ENCODE data around the gene DDA1. TPM values are rescaled to one million over a fixed set of nuclear protein-coding genes. Genes with fewer than 3 reads are reported as not detected.
A peak's percentile ranks its signal among the peaks of the same experiment; 100 is the strongest.

DDA1 gene
- total and polyA plus RNA-seq, 9 of the 15 experiments (the other 6 are each of a cell fraction or from before 2014, with no cell fraction given): 1.4 to 83.8 (median 33.8) TPM

GRCh38 chr19:17303167-17303939, 6.0 kb upstream of the DDA1 start, which contains the start of gene ABHD8 (continued):
- TF ChIP-seq RAD21 (CRISPR knock-in tag; conservative IDR thresholded peaks at IDR 0.05 in 1 of 2, IDR thresholded peaks at IDR 0.05 in 1 of 2) (peak in 1 of 2 experiments; percentile 24; a peak in 1 of 4 replicates), ETS1 (conservative IDR thresholded peaks at IDR 0.05; ENCODE audit: control insufficient read depth, low read depth, low read length) (0 out of 2 replicates have a peak, but pooled peaks have one; percentile 39), CEBPB (tag; IDR thresholded peaks at IDR 0.05) (no peak), ZNF507 (tag; conservative IDR thresholded peaks at IDR 0.05) (no peak), PHF8 (IDR thresholded peaks at IDR 0.05; ENCODE audit: borderline replicate concordance, low read length) (peak; percentile 72; the same call in 1 of the 2 replicates), CC2D1A (IDR thresholded peaks at IDR 0.05) (no peak), KLF6 (CRISPR knock-in tag; IDR thresholded peaks at IDR 0.05; ENCODE audit: borderline replicate concordance) (no peak), WHSC1 (IDR thresholded peaks at IDR 0.05; ENCODE audit: low read length) (no peak), MXI1 (IDR thresholded peaks at IDR 0.05; ENCODE audit: low read depth, low read length) (peak; percentile 27; the same call in 1 of the 2 replicates), CEBPG (CRISPR knock-in tag; IDR thresholded peaks at IDR 0.05) (0 out of 2 replicates have a peak, but pooled peaks have one; percentile 28), CEBPG (tag; conservative IDR thresholded peaks at IDR 0.05 in 1 of 2, IDR thresholded peaks at IDR 0.05 in 1 of 2) (no peak), SREBF1 (IDR thresholded peaks at IDR 0.05; ENCODE audit: borderline replicate concordance, low read depth, low read length) (no peak), COPS2 (conservative IDR thresholded peaks at IDR 0.05) (no peak), TFAP4 (CRISPR knock-in tag; IDR thresholded peaks at IDR 0.05; ENCODE audit: borderline replicate concordance) (peak; percentile 90), ZC3H4 (CRISPR knock-in tag; IDR thresholded peaks at IDR 0.05; ENCODE audit: borderline replicate concordance) (no peak), SMAD4 (CRISPR knock-in tag; conservative IDR thresholded peaks at IDR 0.05) (peak; percentile 53; the same call in 1 of the 2 replicates), ZNF77 (CRISPR knock-in tag; IDR thresholded peaks at IDR 0.05) (no peak), ATF7 (IDR thresholded peaks at IDR 0.05) (peak; percentile 70), JUN (IDR thresholded peaks at IDR 0.05; ENCODE audit: borderline replicate concordance, low read depth, low read length) (0 out of 2 replicates have a peak, but pooled peaks have one; percentile 11), JUN (CRISPR knock-in tag; IDR thresholded peaks at IDR 0.05; ENCODE audit: borderline replicate concordance) (no peak), CHD2 (IDR thresholded peaks at IDR 0.05; ENCODE audit: low read depth, low read length) (peak; percentile 77), CTBP1 (IDR thresholded peaks at IDR 0.05; ENCODE audit: borderline replicate concordance) (peak; percentile 85), CXXC5 (CRISPR knock-in tag; IDR thresholded peaks at IDR 0.05) (peak; percentile 86), MCM3 (IDR thresholded peaks at IDR 0.05) (no peak), STAT6 (CRISPR knock-in tag; IDR thresholded peaks at IDR 0.05) (0 out of 2 replicates have a peak, but pooled peaks have one; percentile 35)

Data from K562 (cell line).